Stimulated activated naive CD8-positive, alpha-beta T cell treated with anti-CD3 and anti-CD28 coated beads, Interleukin-15, Interleukin-2, amounts not matched to agents 100 ng/mL and 50 ng/mL, for 24 hours (primary cell): Measurements from ENCODE around the gene DDX54.

ENCODE experiments used
- H3K27ac Mint-ChIP-seq: one replicate; pipeline ENCODE4 v1.8.0; 2021; ENCODE audit warnings: mild to moderate bottlenecking, mixed read lengths
- H3K27me3 Mint-ChIP-seq: one replicate; pipeline ENCODE4 v1.8.0; 2021; ENCODE audit warnings: mixed read lengths
- H3K36me3 Mint-ChIP-seq: one replicate; pipeline ENCODE4 v1.8.0; 2021; ENCODE audit warnings: low read depth, mixed read lengths
- H3K4me1 Mint-ChIP-seq: one replicate; pipeline ENCODE4 v1.8.0; 2021; ENCODE audit warnings: low read depth, mixed read lengths
- H3K4me3 Mint-ChIP-seq: one replicate; pipeline ENCODE4 v1.8.0; 2021; ENCODE audit warnings: mild to moderate bottlenecking, mixed read lengths
- H3K9me3 Mint-ChIP-seq: one replicate; pipeline ENCODE4 v1.8.0; 2021; ENCODE audit warnings: mixed read lengths

Gene DDX54

GRCh38 chr12:113165521-113166450, 19.5 kb downstream of the DDX54 start:
- Mint-ChIP-seq H3K4me1 (peaks cover under 1% of the 10 kb centered on the region), H3K27me3 (no peaks in the 10 kb centered on the region), H3K4me3 (no peak overlapping the region), H3K36me3 (peaks cover 59% of the 10 kb centered on the region), H3K27ac (no peak overlapping the region), H3K9me3 (no peaks in the 10 kb centered on the region)

GRCh38 chr12:113164014-113164413, 21.3 kb downstream of the DDX54 start:
- no peaks in the 10 kb centered on the region for H3K27me3 Mint-ChIP-seq
- H3K4me3 Mint-ChIP-seq = no peak overlapping the region
- no peaks in the 10 kb centered on the region for H3K4me1 Mint-ChIP-seq
- H3K36me3 Mint-ChIP-seq = peaks cover 60% of the 10 kb centered on the region
- H3K9me3 Mint-ChIP-seq = no peaks in the 10 kb centered on the region
- H3K27ac Mint-ChIP-seq = no peak overlapping the region

- no peaks in the 10 kb centered on the region for H3K4me1 Mint-ChIP-seq
- no peaks in the 10 kb centered on the region for H3K9me3 Mint-ChIP-seq
- no peak overlapping the region for H3K4me3 Mint-ChIP-seq
- no peak overlapping the region for H3K27ac Mint-ChIP-seq
- H3K36me3 Mint-ChIP-seq = peaks cover 54% of the 10 kb centered on the region
- no peaks in the 10 kb centered on the region for H3K27me3 Mint-ChIP-seq
These were observed 22.3 kb downstream of the DDX54 start for GRCh38 chr12:113163030-113163360.

GRCh38 chr12:113162102-113163029, 22.9 kb downstream of the DDX54 start:
- Mint-ChIP-seq H3K27ac (no peak overlapping the region), H3K36me3 (peaks cover 54% of the 10 kb centered on the region), H3K9me3 (no peaks in the 10 kb centered on the region), H3K4me3 (no peak overlapping the region), H3K27me3 (no peaks in the 10 kb centered on the region), H3K4me1 (peaks cover 4% of the 10 kb centered on the region)

GRCh38 chr12:113161415-113162016, 23.8 kb downstream of the DDX54 start:
- Mint-ChIP-seq H3K4me3 (no peak overlapping the region), H3K9me3 (no peaks in the 10 kb centered on the region), H3K36me3 (peaks cover 56% of the 10 kb centered on the region), H3K4me1 (peaks cover 13% of the 10 kb centered on the region), H3K27ac (no peak overlapping the region), H3K27me3 (no peaks in the 10 kb centered on the region)

GRCh38 chr12:113159937-113160336, 25.3 kb downstream of the DDX54 start:
- Mint-ChIP-seq H3K9me3 (no peaks in the 10 kb centered on the region), H3K27ac (no peak overlapping the region), H3K27me3 (no peaks in the 10 kb centered on the region), H3K4me3 (no peak overlapping the region), H3K4me1 (peaks cover 17% of the 10 kb centered on the region), H3K36me3 (peaks cover 50% of the 10 kb centered on the region)

GRCh38 chr12:113158439-113159203, 26.7 kb downstream of the DDX54 start:
- peaks cover 4% of the 10 kb centered on the region for H3K27me3 Mint-ChIP-seq
- H3K27ac Mint-ChIP-seq = no peak overlapping the region
- no peaks in the 10 kb centered on the region for H3K9me3 Mint-ChIP-seq
- H3K4me1 Mint-ChIP-seq = peaks cover 23% of the 10 kb centered on the region
- H3K36me3 Mint-ChIP-seq = peaks cover 49% of the 10 kb centered on the region
- H3K4me3 Mint-ChIP-seq = no peak overlapping the region

- Mint-ChIP-seq H3K9me3 (no peaks in the 10 kb centered on the region), H3K4me1 (peaks cover 35% of the 10 kb centered on the region), H3K27ac (peak overlapping the region; percentile 68), H3K4me3 (no peak overlapping the region), H3K36me3 (peaks cover 36% of the 10 kb centered on the region), H3K27me3 (peaks cover 10% of the 10 kb centered on the region)
These were observed 27.9 kb downstream of the DDX54 start for GRCh38 chr12:113157218-113157859.

GRCh38 chr12:113155646-113156045, 29.6 kb downstream of the DDX54 start:
- H3K4me1 Mint-ChIP-seq = peaks cover 40% of the 10 kb centered on the region
- H3K27me3 Mint-ChIP-seq = peaks cover 15% of the 10 kb centered on the region
- no peak overlapping the region for H3K27ac Mint-ChIP-seq
- H3K4me3 Mint-ChIP-seq = no peak overlapping the region
- no peaks in the 10 kb centered on the region for H3K9me3 Mint-ChIP-seq
- peaks cover 23% of the 10 kb centered on the region for H3K36me3 Mint-ChIP-seq

GRCh38 chr12:113155060-113155459, 30.2 kb downstream of the DDX54 start:
- Mint-ChIP-seq H3K27ac (no peak overlapping the region), H3K4me3 (peak overlapping the region; percentile 17), H3K36me3 (peaks cover 18% of the 10 kb centered on the region), H3K9me3 (no peaks in the 10 kb centered on the region), H3K4me1 (peaks cover 40% of the 10 kb centered on the region), H3K27me3 (peaks cover 15% of the 10 kb centered on the region)

GRCh38 chr12:113154351-113154973, 30.8 kb downstream of the DDX54 start:
- Mint-ChIP-seq H3K9me3 (no peaks in the 10 kb centered on the region), H3K4me3 (peak overlapping the region; percentile 73), H3K27me3 (peaks cover 15% of the 10 kb centered on the region), H3K4me1 (peaks cover 40% of the 10 kb centered on the region), H3K36me3 (peaks cover 13% of the 10 kb centered on the region), H3K27ac (no peak overlapping the region)

GRCh38 chr12:113152835-113153814, 32.2 kb downstream of the DDX54 start:
- peaks cover 6% of the 10 kb centered on the region for H3K36me3 Mint-ChIP-seq
- no peaks in the 10 kb centered on the region for H3K9me3 Mint-ChIP-seq
- H3K27ac Mint-ChIP-seq = peak overlapping the region; percentile 49
- H3K4me1 Mint-ChIP-seq = peaks cover 40% of the 10 kb centered on the region
- peaks cover 15% of the 10 kb centered on the region for H3K27me3 Mint-ChIP-seq
- H3K4me3 Mint-ChIP-seq = peak overlapping the region; percentile 73
